CD4-positive, alpha-beta T cell (primary cell): ENCODE data around the gene KCNT2. TPM values are rescaled to one million over a fixed set of nuclear protein-coding genes. Genes with fewer than 3 reads are reported as not detected.

Source experiments
- ATAC-seq: fragments of 200-7000 bp; cut with Tn5 transposase; one replicate; pipeline ENCODE4 v1.10.0; 2022; ENCODE audit warnings: mild to moderate bottlenecking; ENCODE audit not compliant: poor library complexity
- CTCF ChIA-PET: fragments of 350-600 bp; sonication (Branson Sonifier 250); formaldehyde crosslinking; loops from one replicate; lab custom pipeline; 2021; ENCODE audit warnings: antibody characterized with exemption, inconsistent platforms; lab: Charles Lee
- POLR2A ChIA-PET: fragments of 350-600 bp; sonication (Branson Sonifier 250); formaldehyde crosslinking; loops from one replicate; lab custom pipeline; 2021; ENCODE audit warnings: antibody characterized with exemption, inconsistent platforms; lab: Charles Lee
- DNase-seq, 14 experiments: peaks; one replicate each; pipeline ENCODE4 v3.0.0-alpha.2; 2013 to 2020; ENCODE audit warnings: mixed read lengths in 2 of 14
- H3K27ac ChIP-seq, 2 donors: one replicate each; pipeline versions ENCODE4 v1.5.1 to v1.7.0; 2013; ENCODE audit warnings: low read length in 2 of 2, low read depth in 1 of 2, mild to moderate bottlenecking in 1 of 2
- H3K27me3 ChIP-seq, 2 experiments: 1 replicate in 1 of 2; 2 replicates in 1 of 2; pipeline versions ENCODE4 v1.6.1 to v1.7.0; 2013; ENCODE audit warnings: low read length in 2 of 2, control low read depth in 1 of 2, mild to moderate bottlenecking in 1 of 2, moderate library complexity in 1 of 2; ENCODE audit not compliant: insufficient read depth in 2 of 2, control insufficient read depth in 1 of 2
- H3K36me3 ChIP-seq: one replicate; pipeline ENCODE4 v1.6.1; 2013; ENCODE audit warnings: low read length, control low read depth; ENCODE audit not compliant: insufficient read depth
- H3K4me1 ChIP-seq: one replicate; pipeline ENCODE4 v1.6.1; 2013; ENCODE audit warnings: low read length, control low read depth; ENCODE audit not compliant: insufficient read depth
- H3K4me3 ChIP-seq: one replicate; pipeline ENCODE4 v1.5.1; 2013; ENCODE audit warnings: mild to moderate bottlenecking, low read length, moderate library complexity
- H3K9me3 ChIP-seq, 2 experiments: 1 replicate in 1 of 2; 2 replicates in 1 of 2; pipeline versions ENCODE4 v1.6.1 to v1.7.0; 2013; ENCODE audit warnings: low read length in 2 of 2, mild to moderate bottlenecking in 2 of 2, control low read depth in 1 of 2, moderate library complexity in 1 of 2; ENCODE audit not compliant: control insufficient read depth in 1 of 2, insufficient read depth in 1 of 2
- H3K27ac Mint-ChIP-seq: one replicate; pipeline ENCODE4 v1.8.0; 2020; ENCODE audit warnings: mixed read lengths
- H3K27me3 Mint-ChIP-seq: one replicate; pipeline ENCODE4 v1.8.0; 2021; ENCODE audit warnings: mixed read lengths
- H3K36me3 Mint-ChIP-seq: one replicate; pipeline ENCODE4 v1.8.0; 2021; ENCODE audit warnings: low read depth, mixed read lengths
- H3K4me1 Mint-ChIP-seq: one replicate; pipeline ENCODE4 v1.8.0; 2021; ENCODE audit warnings: low read depth, mixed read lengths
- H3K4me3 Mint-ChIP-seq: one replicate; pipeline ENCODE4 v1.8.0; 2020; ENCODE audit warnings: mild to moderate bottlenecking, mixed read lengths
- H3K9me3 Mint-ChIP-seq: one replicate; pipeline ENCODE4 v1.8.0; 2020; ENCODE audit warnings: mixed read lengths
- CTCF ChIP-seq: fragments of 200-600 bp; IDR thresholded peaks from one replicate; pipeline ENCODE4 v1.8.0; 2022; ENCODE audit warnings: antibody characterized with exemption, mild to moderate bottlenecking
- intact Hi-C, 2 experiments: fragments of 100-400 bp; cut with DNase I in 1 of 2; cut with micrococcal nuclease in 1 of 2; formaldehyde crosslinking; loops; one replicate each; pipeline versions ENCODE4 v1.15.1 to v1.9.0; 2023 to 2025; cut with DNase I, micrococcal nuclease
- total RNA-seq, 174 experiments: library from RNA in 2 of 174; stranded (reverse) in 2 of 174; gene quantifications; one replicate each; pipeline ENCODE4 v1.2.3 and lab custom pipeline; 2021 to 2026

Gene KCNT2
- total RNA-seq, 2 experiments from 2014 or later = not detected

- Histone ChIP-seq H3K4me3 (no peak overlapping the region), H3K4me1 (no peaks in the 10 kb centered on the region), H3K27ac (no peak overlapping the region), H3K9me3 (no peaks in the 10 kb centered on the region), H3K27me3 (no peaks in the 10 kb centered on the region), H3K36me3 (no peaks in the 10 kb centered on the region)
- no peak for TF ChIP-seq CTCF
- Mint-ChIP-seq H3K36me3 (no peaks in the 10 kb centered on the region), H3K9me3 (no peaks in the 10 kb centered on the region), H3K4me1 (no peaks in the 10 kb centered on the region), H3K27me3 (no peaks in the 10 kb centered on the region), H3K27ac (no peak overlapping the region), H3K4me3 (no peak overlapping the region)
- POLR2A ChIA-PET = no interaction called here
- intact Hi-C loops = no loop called here
- CTCF ChIA-PET = no interaction called here
- no peak for DNase-seq
- ATAC-seq = no peak
These were observed 163.6 kb downstream of the KCNT2 start for GRCh38 chr1:196444634-196445033.

GRCh38 chr1:196442366-196442765 lies 165.9 kb downstream of the KCNT2 start:
- H3K27me3 Mint-ChIP-seq = no peaks in the 10 kb centered on the region
- H3K27ac ChIP-seq = no peak overlapping the region
- intact Hi-C loops = no loop called here
- no peaks in the 10 kb centered on the region for H3K36me3 ChIP-seq
- DNase-seq (no peak), ATAC-seq (no peak)
- no peaks in the 10 kb centered on the region for H3K4me1 Mint-ChIP-seq
- H3K4me3 ChIP-seq = no peak overlapping the region
- H3K9me3 Mint-ChIP-seq = no peaks in the 10 kb centered on the region
- ChIA-PET CTCF (no interaction called here), POLR2A (no interaction called here)
- no peaks in the 10 kb centered on the region for H3K36me3 Mint-ChIP-seq
- H3K9me3 ChIP-seq = no peaks in the 10 kb centered on the region
- TF ChIP-seq CTCF = no peak
- H3K4me1 ChIP-seq = no peaks in the 10 kb centered on the region
- H3K27me3 ChIP-seq = no peaks in the 10 kb centered on the region
- no peak overlapping the region for H3K27ac Mint-ChIP-seq
- H3K4me3 Mint-ChIP-seq = no peak overlapping the region

GRCh38 chr1:196440711-196441110 lies 167.5 kb downstream of the KCNT2 start:
- no peaks in the 10 kb centered on the region for H3K9me3 Mint-ChIP-seq
- ATAC-seq = no peak

More at GRCh38 chr1:196440711-196441110, 167.5 kb downstream of the KCNT2 start:
- no peak overlapping the region for H3K27ac ChIP-seq
- intact Hi-C loops = no loop called here
- Mint-ChIP-seq H3K36me3 (no peaks in the 10 kb centered on the region), H3K4me3 (no peak overlapping the region), H3K4me1 (no peaks in the 10 kb centered on the region), H3K27ac (no peak overlapping the region), H3K27me3 (no peaks in the 10 kb centered on the region)
- no peak for DNase-seq
- no peaks in the 10 kb centered on the region for H3K27me3 ChIP-seq
- H3K4me1 ChIP-seq = no peaks in the 10 kb centered on the region
- POLR2A ChIA-PET = no interaction called here
- no peaks in the 10 kb centered on the region for H3K9me3 ChIP-seq
- H3K36me3 ChIP-seq = no peaks in the 10 kb centered on the region
- H3K4me3 ChIP-seq = no peak overlapping the region
- CTCF ChIA-PET = no interaction called here
- TF ChIP-seq CTCF = no peak
